Ishikawa (cell line): ENCODE data around the gene NPS.

ENCODE experiments used
- EP300 ChIP-seq: IDR thresholded peaks from 2 replicates; pipeline ENCODE4 v1.6.1; 2012; ENCODE audit warnings: borderline replicate concordance
- MAX ChIP-seq: IDR thresholded peaks from 2 replicates; pipeline ENCODE4 v1.6.1; 2012
- NFIC ChIP-seq: IDR thresholded peaks from 2 replicates; pipeline ENCODE4 v1.6.1; 2012
- RAD21 ChIP-seq: IDR thresholded peaks from 2 replicates; pipeline ENCODE4 v1.6.1; 2012; ENCODE audit warnings: low read depth
- REST ChIP-seq: IDR thresholded peaks from 2 replicates; pipeline ENCODE4 v1.6.1; 2012; ENCODE audit warnings: low read depth, mild to moderate bottlenecking
- TAF1 ChIP-seq: IDR thresholded peaks from 2 replicates; pipeline ENCODE4 v1.6.1; 2012; ENCODE audit warnings: low read depth, mild to moderate bottlenecking
- USF1 ChIP-seq: IDR thresholded peaks from 2 replicates; pipeline ENCODE4 v1.6.1; 2012
- YY1 ChIP-seq: IDR thresholded peaks from 2 replicates; pipeline ENCODE4 v1.6.1; 2012; ENCODE audit warnings: low read depth
- ZBTB7A ChIP-seq: IDR thresholded peaks from 2 replicates; pipeline ENCODE4 v1.6.1; 2012; ENCODE audit warnings: low read depth

GRCh38 chr10:127534074-127534473 is 15.0 kb upstream of the NPS start:
- no peak for TF ChIP-seq TAF1
- TF ChIP-seq USF1: no peak
- TF ChIP-seq MAX: no peak
- no peak for TF ChIP-seq RAD21
- no peak for TF ChIP-seq YY1
- TF ChIP-seq REST: no peak
- no peak for TF ChIP-seq EP300
- no peak for TF ChIP-seq ZBTB7A
- no peak for TF ChIP-seq NFIC
